ENCODE results near the gene DMAC1.

The DMAC1 gene, protein sequence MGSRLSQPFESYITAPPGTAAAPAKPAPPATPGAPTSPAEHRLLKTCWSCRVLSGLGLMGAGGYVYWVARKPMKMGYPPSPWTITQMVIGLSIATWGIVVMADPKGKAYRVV

DNA sequence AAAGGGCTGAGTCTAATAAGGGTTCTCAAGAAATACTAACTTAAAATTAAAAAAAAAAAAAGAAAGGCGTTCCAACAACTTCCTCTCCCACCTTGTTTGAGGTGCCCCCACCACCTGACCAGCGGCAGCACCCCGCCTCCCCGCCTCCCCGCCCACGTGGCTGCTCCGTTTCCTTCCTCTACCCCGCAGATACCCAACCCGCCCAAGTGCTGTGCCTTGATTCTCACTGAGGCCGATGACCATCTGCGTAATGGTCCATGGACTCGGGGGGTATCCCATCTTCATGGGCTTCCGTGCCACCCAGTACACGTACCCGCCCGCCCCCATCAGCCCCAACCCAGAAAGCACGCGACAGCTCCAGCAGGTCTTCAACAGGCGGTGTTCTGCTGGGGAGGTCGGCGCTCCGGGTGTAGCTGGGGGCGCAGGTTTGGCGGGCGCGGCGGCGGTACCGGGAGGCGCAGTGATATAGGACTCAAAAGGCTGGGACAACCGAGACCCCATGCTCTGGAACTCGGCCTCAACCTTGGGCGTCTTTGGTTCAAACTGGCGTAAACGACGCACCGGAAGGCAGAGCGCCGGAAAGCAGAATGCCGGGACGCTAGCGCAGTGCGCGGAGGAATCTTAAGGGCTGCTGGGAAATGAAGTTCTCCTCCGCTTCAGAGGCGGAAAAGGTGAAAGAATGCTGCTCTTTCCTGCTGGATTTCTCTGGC is at the start of gene DMAC1:
DMAC1 (minus strand) TSS at position 545 of the 710 bp plus-strand sequence; CDS start at position 501, 44 bp downstream.
- DNase-seq (ENCODE audit: low spot score) = peak; percentile 72
- H3K4me1 Mint-ChIP-seq (ENCODE audit: low read depth) = peaks cover 11% of the 10 kb centered on the region
- no peaks in the 10 kb centered on the region for H3K27me3 Mint-ChIP-seq (ENCODE audit: low read depth)
- no peaks in the 10 kb centered on the region for H3K9me3 Mint-ChIP-seq
- H3K36me3 Mint-ChIP-seq (ENCODE audit: low read depth) = peaks cover 32% of the 10 kb centered on the region
- peak within 1 kb of the TSS; percentile 92 for H3K4me3 Mint-ChIP-seq
- H3K27ac Mint-ChIP-seq = peak within 1 kb of the TSS; percentile 91

DNA sequence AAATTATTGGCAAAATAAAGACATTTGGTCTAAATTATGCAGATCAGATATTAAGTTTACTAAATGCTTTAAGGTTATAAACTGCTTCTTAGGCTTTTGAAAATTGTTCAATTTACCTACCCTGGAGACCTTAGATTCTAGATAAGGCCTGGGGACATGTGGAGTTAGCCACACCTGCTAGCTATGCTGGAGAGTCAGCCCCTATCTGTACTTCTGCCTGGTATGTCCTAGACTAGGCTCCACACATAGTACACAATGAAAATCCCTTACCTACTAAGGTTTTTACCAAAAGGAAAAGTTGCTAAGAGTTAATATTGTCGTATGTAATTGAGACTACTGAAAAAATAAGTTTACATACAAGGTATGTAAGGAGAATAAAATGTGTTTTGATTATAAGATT is 49.8 kb upstream of the DMAC1 start:
- Mint-ChIP-seq H3K4me1 (ENCODE audit: low read depth) (no peaks in the 10 kb centered on the region), H3K36me3 (ENCODE audit: low read depth) (no peaks in the 10 kb centered on the region)

DNA sequence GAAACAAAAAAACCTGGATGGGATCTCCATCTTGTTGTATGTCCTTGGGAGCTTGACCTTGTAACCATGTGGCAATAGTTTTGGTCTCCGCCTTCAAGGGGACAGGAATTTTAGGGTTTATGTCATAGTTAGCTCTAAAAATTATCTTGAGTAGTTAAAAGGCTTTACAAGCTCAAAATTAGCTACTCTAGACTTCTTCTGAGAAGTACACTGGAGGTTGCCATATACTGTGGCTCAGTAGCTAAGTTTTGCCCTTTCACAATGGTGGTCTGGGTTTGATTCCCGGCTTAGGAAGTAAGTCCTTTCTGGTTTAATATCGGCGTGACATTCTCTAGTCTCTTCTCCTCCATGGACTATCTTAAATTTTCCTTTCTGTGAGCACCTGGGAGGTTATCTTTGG is 48.9 kb upstream of the DMAC1 start:
- no peak overlapping the region for H3K4me3 Mint-ChIP-seq
- H3K27ac Mint-ChIP-seq = no peak overlapping the region
- H3K9me3 Mint-ChIP-seq = no peaks in the 10 kb centered on the region
- no peaks in the 10 kb centered on the region for H3K27me3 Mint-ChIP-seq (ENCODE audit: low read depth)
- DNase-seq (ENCODE audit: low spot score) = no peak
- H3K4me1 Mint-ChIP-seq (ENCODE audit: low read depth) = no peaks in the 10 kb centered on the region
- H3K36me3 Mint-ChIP-seq (ENCODE audit: low read depth) = no peaks in the 10 kb centered on the region

More for the DNA sequence above, 49.8 kb upstream of the DMAC1 start:
- H3K27me3 Mint-ChIP-seq (ENCODE audit: low read depth) = no peaks in the 10 kb centered on the region
- DNase-seq (ENCODE audit: low spot score) = no peak
- no peak overlapping the region for H3K27ac Mint-ChIP-seq
- no peak overlapping the region for H3K4me3 Mint-ChIP-seq
- H3K9me3 Mint-ChIP-seq = no peaks in the 10 kb centered on the region

DNA sequence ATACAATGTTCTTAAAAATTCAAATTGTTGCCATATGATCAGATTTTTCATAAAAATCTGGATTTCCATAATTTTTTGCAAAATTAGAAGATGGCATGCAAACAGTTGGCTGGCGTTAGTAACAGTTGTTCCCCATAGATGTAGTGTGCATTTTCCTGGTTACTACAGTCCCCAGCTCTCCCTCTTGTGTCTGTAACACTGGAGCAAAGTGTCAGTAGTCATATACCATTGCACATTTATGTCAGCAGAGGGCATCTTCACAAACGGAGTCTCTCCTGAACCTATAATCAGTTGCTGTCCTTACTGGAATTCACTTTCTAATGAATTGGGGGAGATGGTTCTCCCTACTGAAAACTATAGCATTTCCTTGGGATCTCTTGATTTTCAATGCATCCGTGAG is 44.7 kb upstream of the DMAC1 start:
- no peaks in the 10 kb centered on the region for H3K4me1 Mint-ChIP-seq (ENCODE audit: low read depth)
- no peaks in the 10 kb centered on the region for H3K27me3 Mint-ChIP-seq (ENCODE audit: low read depth)
- peaks cover 6% of the 10 kb centered on the region for H3K9me3 Mint-ChIP-seq
- H3K27ac Mint-ChIP-seq = no peak overlapping the region
- H3K4me3 Mint-ChIP-seq = no peak overlapping the region
- DNase-seq (ENCODE audit: low spot score) = no peak
- no peaks in the 10 kb centered on the region for H3K36me3 Mint-ChIP-seq (ENCODE audit: low read depth)

DNA sequence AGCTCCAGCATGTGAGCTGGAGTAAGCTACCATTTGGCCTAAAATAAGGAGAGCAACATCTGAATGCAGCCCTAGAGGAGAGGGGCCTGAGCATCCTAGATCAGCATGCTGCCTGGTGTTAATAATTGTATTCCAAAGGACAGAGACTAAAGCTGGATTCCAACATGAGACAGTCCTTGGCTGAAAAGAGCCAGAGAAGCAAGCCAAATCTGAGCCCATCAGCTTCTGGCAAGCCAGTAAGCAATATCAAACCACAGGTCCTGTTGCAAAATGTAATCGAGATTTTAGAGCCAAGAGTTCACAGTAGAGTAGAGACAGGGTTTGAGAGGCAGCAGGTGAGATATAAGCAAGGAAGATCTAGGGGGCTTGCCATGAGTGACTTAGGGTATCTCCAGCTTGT is 42.3 kb upstream of the DMAC1 start:
- no peak for DNase-seq (ENCODE audit: low spot score)
- Mint-ChIP-seq H3K36me3 (ENCODE audit: low read depth) (no peaks in the 10 kb centered on the region), H3K4me1 (ENCODE audit: low read depth) (no peaks in the 10 kb centered on the region), H3K27me3 (ENCODE audit: low read depth) (no peaks in the 10 kb centered on the region), H3K27ac (no peak overlapping the region), H3K9me3 (peaks cover 9% of the 10 kb centered on the region), H3K4me3 (no peak overlapping the region)

DNA sequence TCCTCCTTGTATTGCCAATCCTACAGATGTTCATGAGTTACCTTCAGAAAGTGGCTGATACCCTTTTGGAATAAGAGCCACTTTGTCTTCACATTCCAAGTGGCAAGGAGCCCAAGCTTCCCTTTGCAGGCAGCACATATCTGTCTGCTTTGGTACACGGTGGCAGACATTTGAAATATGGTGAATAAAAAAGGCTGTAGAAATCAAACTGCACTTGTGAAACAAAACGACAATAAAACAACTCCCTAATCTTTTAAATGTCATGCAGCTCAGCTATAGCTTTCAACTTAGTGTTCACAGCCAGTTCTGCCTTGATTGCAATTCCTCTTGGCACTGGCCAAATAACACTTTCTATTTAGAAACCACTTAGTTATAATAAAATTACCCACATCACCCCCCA is 35.0 kb upstream of the DMAC1 start:
- no peak overlapping the region for H3K4me3 Mint-ChIP-seq
- no peak for DNase-seq (ENCODE audit: low spot score)
- H3K4me1 Mint-ChIP-seq (ENCODE audit: low read depth) = no peaks in the 10 kb centered on the region
- H3K36me3 Mint-ChIP-seq (ENCODE audit: low read depth) = no peaks in the 10 kb centered on the region
- no peaks in the 10 kb centered on the region for H3K27me3 Mint-ChIP-seq (ENCODE audit: low read depth)
- no peak overlapping the region for H3K27ac Mint-ChIP-seq
- H3K9me3 Mint-ChIP-seq = peaks cover 16% of the 10 kb centered on the region

DNA sequence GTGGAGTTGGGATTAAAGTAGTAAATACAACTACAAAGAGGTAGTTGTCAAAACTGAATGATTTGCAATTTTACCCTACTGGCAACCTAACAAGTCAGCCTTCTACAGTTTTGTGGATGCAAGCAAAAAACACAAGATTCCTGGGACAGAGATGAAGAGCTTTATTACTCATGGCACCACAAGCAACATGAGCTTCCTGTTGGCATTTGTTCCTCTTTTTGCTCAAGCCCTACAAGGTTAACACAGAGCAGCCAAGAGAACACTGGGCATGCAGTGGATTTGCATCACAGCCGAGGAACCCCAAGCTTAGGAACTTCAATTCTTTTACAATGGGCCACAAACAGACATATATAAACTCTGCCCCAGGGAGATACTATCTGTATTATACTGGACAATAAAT is 28.8 kb upstream of the DMAC1 start:
- DNase-seq (ENCODE audit: low spot score) = no peak
- no peak overlapping the region for H3K4me3 Mint-ChIP-seq
- H3K9me3 Mint-ChIP-seq = peaks cover 3% of the 10 kb centered on the region
- no peak overlapping the region for H3K27ac Mint-ChIP-seq
- no peaks in the 10 kb centered on the region for H3K36me3 Mint-ChIP-seq (ENCODE audit: low read depth)
- no peaks in the 10 kb centered on the region for H3K4me1 Mint-ChIP-seq (ENCODE audit: low read depth)
- no peaks in the 10 kb centered on the region for H3K27me3 Mint-ChIP-seq (ENCODE audit: low read depth)

DNA sequence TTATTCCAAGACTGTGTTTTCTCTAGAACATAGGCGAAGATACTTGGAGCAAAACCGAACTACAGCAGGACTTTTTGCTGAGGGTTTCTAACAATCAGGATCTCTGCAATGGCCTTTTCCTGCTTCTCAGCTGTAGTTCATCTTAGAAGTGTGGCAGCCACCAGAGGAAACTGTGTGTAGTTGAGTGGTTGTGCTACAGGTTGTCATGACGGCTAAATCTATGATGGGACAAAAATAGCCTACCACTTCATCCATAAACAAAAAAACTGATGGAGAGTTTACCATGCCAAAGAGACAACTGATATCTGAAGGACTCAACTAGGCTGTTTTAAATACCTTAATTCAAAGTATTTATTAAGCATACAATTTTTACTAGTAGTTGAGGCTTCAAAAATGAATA is 28.2 kb upstream of the DMAC1 start:
- Mint-ChIP-seq H3K9me3 (peaks cover 3% of the 10 kb centered on the region), H3K27me3 (ENCODE audit: low read depth) (no peaks in the 10 kb centered on the region), H3K4me3 (no peak overlapping the region), H3K27ac (no peak overlapping the region), H3K36me3 (ENCODE audit: low read depth) (no peaks in the 10 kb centered on the region), H3K4me1 (ENCODE audit: low read depth) (no peaks in the 10 kb centered on the region)
- no peak for DNase-seq (ENCODE audit: low spot score)

DNA sequence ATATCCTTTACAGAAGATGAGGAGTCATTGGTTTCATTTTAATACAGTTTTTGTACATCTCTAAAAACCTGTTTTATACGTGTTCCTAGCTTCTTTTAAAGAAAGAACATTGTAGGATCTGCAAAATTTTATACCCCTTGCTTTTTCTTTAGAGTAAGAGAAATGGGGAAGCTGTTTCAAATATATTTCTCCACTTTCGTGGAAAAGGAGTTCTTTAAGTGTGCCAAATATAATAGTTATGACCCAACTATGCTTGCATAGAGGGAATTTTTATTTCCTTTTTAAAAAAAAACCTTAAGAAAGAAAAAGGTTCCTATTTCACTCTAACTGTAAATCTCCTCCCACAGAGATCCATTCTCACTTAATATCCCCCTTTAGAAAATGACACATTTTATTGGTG is 27.5 kb upstream of the DMAC1 start:
- H3K9me3 Mint-ChIP-seq = peaks cover 3% of the 10 kb centered on the region
- no peak for DNase-seq (ENCODE audit: low spot score)
- no peaks in the 10 kb centered on the region for H3K36me3 Mint-ChIP-seq (ENCODE audit: low read depth)
- H3K27ac Mint-ChIP-seq = no peak overlapping the region
- no peaks in the 10 kb centered on the region for H3K4me1 Mint-ChIP-seq (ENCODE audit: low read depth)
- no peaks in the 10 kb centered on the region for H3K27me3 Mint-ChIP-seq (ENCODE audit: low read depth)
- H3K4me3 Mint-ChIP-seq = no peak overlapping the region

DNA sequence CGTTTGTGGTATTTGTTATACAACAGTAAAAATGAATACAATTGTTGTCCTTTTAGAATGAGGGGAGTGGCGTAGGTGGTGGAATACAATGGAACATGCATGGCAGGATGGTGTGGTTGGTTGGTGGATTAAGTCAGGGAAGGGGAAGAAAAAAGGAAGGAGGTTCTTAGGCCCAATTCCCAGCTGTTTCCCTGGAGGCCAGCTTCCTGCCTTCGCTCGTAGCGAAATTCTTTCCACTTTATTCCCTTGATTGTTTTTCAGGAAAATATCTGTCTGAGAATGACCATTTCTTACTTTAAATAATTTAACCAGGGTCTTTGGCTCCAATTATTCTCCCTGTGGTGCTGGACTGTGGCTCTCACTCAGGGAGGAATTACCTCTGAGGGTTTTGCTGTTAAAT is 24.1 kb upstream of the DMAC1 start:
- Mint-ChIP-seq H3K4me3 (no peak overlapping the region), H3K4me1 (ENCODE audit: low read depth) (no peaks in the 10 kb centered on the region), H3K36me3 (ENCODE audit: low read depth) (no peaks in the 10 kb centered on the region), H3K27ac (no peak overlapping the region), H3K9me3 (no peaks in the 10 kb centered on the region), H3K27me3 (ENCODE audit: low read depth) (no peaks in the 10 kb centered on the region)
- DNase-seq (ENCODE audit: low spot score) = no peak

DNA sequence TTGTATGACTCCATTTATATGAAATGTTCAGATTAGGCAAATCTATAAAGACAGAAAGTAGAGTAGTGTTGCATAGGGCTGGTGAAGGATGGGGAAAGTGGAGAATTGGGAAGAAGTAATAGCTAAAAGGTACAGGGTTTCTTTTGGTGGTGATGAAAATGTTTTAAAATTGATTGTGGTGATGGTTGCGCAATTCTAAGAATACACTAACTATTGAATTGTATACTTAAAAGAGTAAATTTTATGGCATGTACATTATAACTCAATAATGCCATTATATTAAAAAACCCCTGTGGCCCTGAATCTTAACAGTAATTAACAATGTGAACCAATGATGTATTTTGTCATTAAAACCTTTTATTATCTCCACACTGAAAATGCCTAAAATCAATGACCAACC is 20.4 kb upstream of the DMAC1 start:
- Mint-ChIP-seq H3K36me3 (ENCODE audit: low read depth) (no peaks in the 10 kb centered on the region), H3K4me1 (ENCODE audit: low read depth) (no peaks in the 10 kb centered on the region), H3K27me3 (ENCODE audit: low read depth) (no peaks in the 10 kb centered on the region), H3K4me3 (no peak overlapping the region), H3K9me3 (no peaks in the 10 kb centered on the region), H3K27ac (no peak overlapping the region)
- DNase-seq (ENCODE audit: low spot score) = no peak

DNA sequence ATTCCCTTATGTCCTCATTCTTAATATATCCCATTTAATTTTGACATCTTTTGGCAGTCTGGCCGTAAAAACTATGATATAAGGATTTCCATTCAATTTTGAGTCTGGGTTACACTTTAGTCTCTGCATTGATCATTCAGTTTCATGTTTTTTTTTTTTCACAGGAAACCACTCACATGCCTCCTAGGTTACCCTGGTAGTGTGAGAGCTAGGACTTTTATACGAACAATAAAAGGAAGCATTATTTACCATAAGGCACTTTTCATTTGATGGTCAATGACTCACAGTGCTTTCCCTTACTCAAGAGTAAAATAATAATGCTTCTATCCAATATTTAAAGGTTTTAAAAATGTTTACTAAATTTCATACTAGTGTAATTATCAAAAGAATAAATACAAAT is 16.4 kb upstream of the DMAC1 start:
- no peaks in the 10 kb centered on the region for H3K9me3 Mint-ChIP-seq
- no peaks in the 10 kb centered on the region for H3K36me3 Mint-ChIP-seq (ENCODE audit: low read depth)
- no peak for DNase-seq (ENCODE audit: low spot score)
- H3K27ac Mint-ChIP-seq = no peak overlapping the region
- no peaks in the 10 kb centered on the region for H3K4me1 Mint-ChIP-seq (ENCODE audit: low read depth)
- H3K4me3 Mint-ChIP-seq = no peak overlapping the region
- no peaks in the 10 kb centered on the region for H3K27me3 Mint-ChIP-seq (ENCODE audit: low read depth)

DNA sequence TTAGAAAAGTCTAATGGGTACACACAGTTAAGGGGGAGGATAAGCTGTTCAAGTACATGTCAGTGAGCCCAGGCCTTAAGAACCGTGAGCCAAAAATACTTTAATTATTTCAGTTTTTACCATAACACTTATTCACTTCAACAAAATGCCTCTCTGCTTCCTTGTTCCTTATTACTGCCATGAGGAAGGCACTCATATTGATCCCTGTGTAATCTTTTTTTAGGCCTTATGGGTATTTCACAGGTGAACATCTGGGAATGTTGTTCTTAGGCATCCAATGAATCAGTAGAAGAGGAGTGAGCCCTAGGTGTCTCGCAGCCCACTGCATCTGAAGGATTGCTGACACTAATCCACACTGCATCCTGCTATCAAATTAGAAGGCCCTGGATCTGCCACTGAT is 13.5 kb upstream of the DMAC1 start:
- no peaks in the 10 kb centered on the region for H3K36me3 Mint-ChIP-seq (ENCODE audit: low read depth)
- H3K9me3 Mint-ChIP-seq = no peaks in the 10 kb centered on the region
- DNase-seq (ENCODE audit: low spot score) = no peak
- no peak overlapping the region for H3K4me3 Mint-ChIP-seq
- no peak overlapping the region for H3K27ac Mint-ChIP-seq
- peaks cover 8% of the 10 kb centered on the region for H3K27me3 Mint-ChIP-seq (ENCODE audit: low read depth)
- H3K4me1 Mint-ChIP-seq (ENCODE audit: low read depth) = no peaks in the 10 kb centered on the region

DNA sequence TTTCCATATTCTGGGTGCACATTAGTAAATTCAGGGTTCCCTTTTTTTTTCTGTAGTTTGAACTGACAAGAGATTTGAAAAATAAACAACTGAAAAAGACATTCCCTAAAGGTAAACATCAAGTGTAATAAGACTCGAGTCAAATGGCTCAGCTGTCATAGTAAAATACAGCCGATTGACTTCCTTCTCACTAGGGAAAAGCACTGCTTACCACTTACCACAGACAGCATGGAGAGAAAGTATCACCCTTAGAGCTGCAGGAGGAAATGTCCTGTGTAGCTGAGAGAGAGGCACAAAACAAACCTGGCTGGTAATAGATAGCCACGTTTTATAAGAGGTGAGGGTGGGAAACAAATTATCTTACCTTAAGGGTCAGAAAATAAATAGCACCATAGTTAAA is 12.1 kb upstream of the DMAC1 start:
- DNase-seq (ENCODE audit: low spot score) = no peak
- no peak overlapping the region for H3K27ac Mint-ChIP-seq
- H3K27me3 Mint-ChIP-seq (ENCODE audit: low read depth) = peaks cover 12% of the 10 kb centered on the region
- H3K4me1 Mint-ChIP-seq (ENCODE audit: low read depth) = no peaks in the 10 kb centered on the region
- H3K36me3 Mint-ChIP-seq (ENCODE audit: low read depth) = no peaks in the 10 kb centered on the region
- H3K4me3 Mint-ChIP-seq = no peak overlapping the region
- H3K9me3 Mint-ChIP-seq = no peaks in the 10 kb centered on the region

DNA sequence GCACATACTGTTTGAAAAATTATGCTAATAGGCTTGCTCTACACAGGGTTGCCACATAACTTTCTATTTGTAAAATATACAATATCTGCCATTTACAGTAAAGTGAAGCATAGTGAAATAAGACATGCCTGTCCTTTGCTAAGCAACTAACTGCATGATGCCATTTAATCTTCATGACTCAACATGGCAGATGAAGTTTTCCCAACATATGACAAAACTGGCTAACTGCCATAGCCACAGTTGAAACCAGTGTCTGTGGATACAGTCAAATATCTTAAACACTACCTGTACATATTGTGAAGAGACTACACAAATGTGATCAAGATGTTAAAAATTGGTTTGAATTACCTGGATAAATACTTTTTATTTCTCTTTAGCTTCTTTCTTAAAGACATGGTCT is 3.1 kb upstream of the DMAC1 start:
- no peaks in the 10 kb centered on the region for H3K9me3 Mint-ChIP-seq
- no peak overlapping the region for H3K4me3 Mint-ChIP-seq
- no peak for DNase-seq (ENCODE audit: low spot score)
- peaks cover 7% of the 10 kb centered on the region for H3K36me3 Mint-ChIP-seq (ENCODE audit: low read depth)
- H3K27me3 Mint-ChIP-seq (ENCODE audit: low read depth) = peaks cover 7% of the 10 kb centered on the region
- peaks cover 6% of the 10 kb centered on the region for H3K4me1 Mint-ChIP-seq (ENCODE audit: low read depth)
- no peak overlapping the region for H3K27ac Mint-ChIP-seq

Data from T-helper 2 cell treated with Interferon-gamma antibody and Interleukin-4, amounts not matched to agents 5 μg/mL and 100 μg/mL, for 36 hours (primary cell).